Mesothelial cell of epicardium (in vitro differentiated cells): Measurements from ENCODE around the gene FAM107B. TPM values are rescaled to one million over a fixed set of nuclear protein-coding genes. Genes with fewer than 3 reads are reported as not detected.

ENCODE experiments used
- DNase-seq, 2 experiments: peaks; one replicate each; pipeline ENCODE4 v3.0.0; 2021; ENCODE audit warnings: low spot score in 2 of 2; ENCODE audit not compliant: unreplicated experiment in 2 of 2
- H3K27ac Mint-ChIP-seq: 2 replicates; pipeline ENCODE4 v1.8.0; 2021; ENCODE audit warnings: mixed read lengths
- H3K27me3 Mint-ChIP-seq: 2 replicates; pipeline ENCODE4 v1.8.0; 2021; ENCODE audit warnings: low read depth, mixed read lengths
- H3K36me3 Mint-ChIP-seq: 2 replicates; pipeline ENCODE4 v1.8.0; 2021; ENCODE audit warnings: mixed read lengths
- H3K4me1 Mint-ChIP-seq: 2 replicates; pipeline ENCODE4 v1.8.0; 2021; ENCODE audit warnings: mixed read lengths
- H3K4me3 Mint-ChIP-seq: 2 replicates; pipeline ENCODE4 v1.8.0; 2021; ENCODE audit warnings: mild to moderate bottlenecking, moderate library complexity, mixed read lengths
- H3K9me3 Mint-ChIP-seq: 2 replicates; pipeline ENCODE4 v1.8.0; 2021; ENCODE audit warnings: mixed read lengths
- CTCF ChIP-seq: fragments of 200-600 bp; sonication (generic); IDR thresholded peaks from one replicate; pipeline ENCODE4 v1.5.0; 2021; ENCODE audit warnings: antibody characterized with exemption; ENCODE audit not compliant: unreplicated experiment
- total RNA-seq: library from RNA; stranded (reverse); gene quantifications from 3 replicates; pipeline ENCODE4 v1.2.1, GENCODE V29; 2021

FAM107B gene
- total RNA-seq, 1 donor from 2014 or later, result 23.5 TPM

- Mint-ChIP-seq H3K27me3 (no peaks in the 10 kb centered on the region), H3K36me3 (no peaks in the 10 kb centered on the region), H3K9me3 (no peaks in the 10 kb centered on the region), H3K4me1 (peaks cover 7% of the 10 kb centered on the region), H3K27ac (no peak overlapping the region), H3K4me3 (no peak overlapping the region)
- TF ChIP-seq CTCF, result no peak
- no peak for DNase-seq
Observed at GRCh38 chr10:14612873-14613587, 161.7 kb downstream of the FAM107B start.

- DNase-seq, result no peak
- H3K36me3 Mint-ChIP-seq, result no peaks in the 10 kb centered on the region
- H3K4me3 Mint-ChIP-seq, result no peak overlapping the region
- H3K4me1 Mint-ChIP-seq, result peaks cover 4% of the 10 kb centered on the region
- no peak for TF ChIP-seq CTCF
- H3K27ac Mint-ChIP-seq, result no peak overlapping the region
- H3K9me3 Mint-ChIP-seq, result no peaks in the 10 kb centered on the region
- no peaks in the 10 kb centered on the region for H3K27me3 Mint-ChIP-seq
Observed at GRCh38 chr10:14611968-14612693, 162.6 kb downstream of the FAM107B start.

GRCh38 chr10:14609178-14609577, 165.5 kb downstream of the FAM107B start:
- DNase-seq, result no peak
- no peaks in the 10 kb centered on the region for H3K9me3 Mint-ChIP-seq

GRCh38 chr10:14608381-14609001, 166.2 kb downstream of the FAM107B start:
- H3K4me3 Mint-ChIP-seq, result no peak overlapping the region
- H3K27ac Mint-ChIP-seq, result no peak overlapping the region
- no peaks in the 10 kb centered on the region for H3K9me3 Mint-ChIP-seq
- peaks cover 14% of the 10 kb centered on the region for H3K27me3 Mint-ChIP-seq
- no peaks in the 10 kb centered on the region for H3K36me3 Mint-ChIP-seq
- peaks cover 7% of the 10 kb centered on the region for H3K4me1 Mint-ChIP-seq
- DNase-seq, result no peak
- TF ChIP-seq CTCF, result no peak

More at GRCh38 chr10:14609178-14609577, 165.5 kb downstream of the FAM107B start:
- H3K4me1 Mint-ChIP-seq, result peaks cover 7% of the 10 kb centered on the region
- H3K4me3 Mint-ChIP-seq, result no peak overlapping the region
- no peak overlapping the region for H3K27ac Mint-ChIP-seq
- TF ChIP-seq CTCF, result no peak
- peaks cover 14% of the 10 kb centered on the region for H3K27me3 Mint-ChIP-seq
- no peaks in the 10 kb centered on the region for H3K36me3 Mint-ChIP-seq

GRCh38 chr10:14606633-14607032, 168.1 kb downstream of the FAM107B start:
- DNase-seq, result no peak
- H3K36me3 Mint-ChIP-seq, result no peaks in the 10 kb centered on the region
- no peak overlapping the region for H3K4me3 Mint-ChIP-seq
- peaks cover 20% of the 10 kb centered on the region for H3K4me1 Mint-ChIP-seq
- H3K27me3 Mint-ChIP-seq, result peaks cover 18% of the 10 kb centered on the region
- H3K9me3 Mint-ChIP-seq, result no peaks in the 10 kb centered on the region
- no peak overlapping the region for H3K27ac Mint-ChIP-seq
- no peak for TF ChIP-seq CTCF
